HG03139 (cell line): ENCODE results near the gene RGL4.

Source experiments
- ATAC-seq: cut with Tn5 transposase; IDR thresholded peaks from one replicate; pipeline ENCODE4 v1.9.1; 2021; ENCODE audit not compliant: unreplicated experiment

Gene RGL4

DNA sequence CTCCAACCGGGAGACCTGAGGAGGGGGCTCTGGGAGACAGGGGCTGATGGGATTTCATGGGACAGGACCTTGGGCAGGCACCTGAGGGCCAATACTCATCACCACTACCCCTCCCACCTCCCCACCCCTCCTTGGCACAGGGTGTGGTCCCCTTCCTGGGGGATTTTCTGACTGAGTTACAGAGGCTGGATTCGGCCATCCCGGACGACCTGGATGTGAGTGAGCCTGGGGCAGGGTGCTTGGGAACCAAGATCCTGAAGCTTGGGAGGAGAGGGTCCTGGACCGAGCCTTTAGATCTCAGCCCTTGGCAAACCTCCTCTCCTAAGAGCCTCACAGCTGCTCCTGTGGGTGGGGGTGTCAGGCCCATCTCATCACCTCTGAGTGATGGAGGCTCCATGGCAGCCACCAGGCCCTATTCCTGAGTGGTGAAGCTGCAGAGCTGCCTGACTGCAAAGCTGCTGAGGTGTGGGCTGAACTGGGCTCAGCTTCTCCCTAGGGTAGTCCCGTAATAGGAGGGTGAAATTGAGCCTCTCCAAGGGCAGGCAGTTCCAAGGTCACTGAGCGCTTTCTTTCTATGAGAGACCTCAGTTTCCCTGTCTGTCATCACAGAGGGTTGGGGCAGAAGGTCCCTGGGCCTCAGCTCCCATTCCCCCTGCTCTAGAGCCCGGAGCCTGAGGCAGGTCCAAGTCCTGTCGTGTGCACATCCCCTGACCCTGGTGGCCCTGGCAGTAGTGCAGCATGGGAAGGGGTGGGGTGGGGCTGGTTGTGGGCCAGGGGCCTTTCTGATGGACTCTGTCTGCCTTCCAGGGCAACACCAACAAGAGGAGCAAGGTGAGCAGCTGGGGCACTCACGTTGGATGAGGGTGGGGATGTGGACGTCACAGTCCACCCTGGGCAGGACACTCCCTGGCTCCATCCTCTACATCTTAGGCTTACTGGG is 6.5 kb downstream of the RGL4 start:
- ATAC-seq = no peak

DNA sequence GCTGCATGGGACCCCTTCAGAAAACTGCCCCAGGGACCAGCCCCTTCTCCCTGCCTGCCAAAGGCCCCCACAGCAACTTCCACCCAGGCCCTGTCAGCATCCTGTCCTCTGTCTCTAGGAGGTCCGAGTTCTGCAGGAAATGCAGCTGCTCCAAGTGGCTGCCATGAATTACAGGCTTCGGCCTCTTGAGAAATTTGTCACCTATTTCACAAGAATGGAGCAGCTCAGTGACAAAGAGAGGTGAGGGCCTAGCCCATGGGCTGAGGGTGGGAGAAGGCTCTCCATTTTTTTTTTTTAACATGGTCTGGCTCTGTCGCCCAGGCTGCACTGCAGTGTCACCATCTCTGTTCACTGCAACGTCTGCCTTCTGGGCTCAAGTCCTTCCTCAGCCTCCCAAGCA is 7.3 kb downstream of the RGL4 start:
- no peak for ATAC-seq

GRCh38 chr22:23698673-23699235 is 7.9 kb downstream of the RGL4 start:
- ATAC-seq = no peak

- ATAC-seq = no peak
These were observed 9.9 kb downstream of the RGL4 start for GRCh38 chr22:23700706-23701105.

- ATAC-seq = no peak
These were observed 13.2 kb downstream of the RGL4 start for GRCh38 chr22:23704062-23704461.

- ATAC-seq = no peak
These were observed 14.0 kb downstream of the RGL4 start for GRCh38 chr22:23704829-23705228.

DNA sequence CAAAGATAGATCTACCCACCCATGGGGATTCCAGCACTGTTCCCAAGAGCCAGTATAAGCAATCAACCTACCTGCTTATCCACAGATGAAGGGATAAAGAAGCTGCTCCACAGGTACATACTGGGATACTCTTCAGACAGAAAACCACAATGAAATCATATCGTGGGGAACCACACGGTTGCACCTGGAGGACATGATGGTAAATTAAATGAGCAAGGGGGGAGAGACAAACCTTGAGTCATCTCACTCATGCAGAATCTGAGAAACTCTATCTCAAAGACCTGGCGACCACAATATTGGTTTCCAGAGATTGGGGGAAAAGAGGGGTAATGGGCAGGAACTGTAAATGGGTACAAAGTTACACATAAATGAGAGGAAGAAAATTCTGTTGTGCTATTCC is 14.5 kb downstream of the RGL4 start:
- no peak for ATAC-seq

- ATAC-seq = no peak
These were observed 17.5 kb downstream of the RGL4 start for GRCh38 chr22:23708270-23708669.

DNA sequence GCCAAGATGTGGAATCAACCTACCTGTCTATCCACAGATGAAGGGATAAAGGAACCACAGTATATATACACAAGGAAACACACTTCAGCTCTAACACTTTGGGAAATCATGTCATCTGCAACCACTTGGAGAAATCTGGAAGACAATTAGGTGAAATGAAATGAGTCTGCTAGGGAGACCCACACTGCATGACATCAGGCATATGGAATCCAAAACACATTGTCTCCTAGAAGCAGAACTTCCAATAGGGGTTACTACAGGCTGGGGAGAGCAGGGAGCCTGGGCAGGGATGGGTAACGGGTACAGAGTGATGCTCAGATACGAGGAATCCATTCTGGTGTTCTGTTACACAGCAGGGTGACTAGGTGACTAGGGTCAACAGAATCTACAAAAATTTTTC is 18.3 kb downstream of the RGL4 start:
- ATAC-seq = no peak

DNA sequence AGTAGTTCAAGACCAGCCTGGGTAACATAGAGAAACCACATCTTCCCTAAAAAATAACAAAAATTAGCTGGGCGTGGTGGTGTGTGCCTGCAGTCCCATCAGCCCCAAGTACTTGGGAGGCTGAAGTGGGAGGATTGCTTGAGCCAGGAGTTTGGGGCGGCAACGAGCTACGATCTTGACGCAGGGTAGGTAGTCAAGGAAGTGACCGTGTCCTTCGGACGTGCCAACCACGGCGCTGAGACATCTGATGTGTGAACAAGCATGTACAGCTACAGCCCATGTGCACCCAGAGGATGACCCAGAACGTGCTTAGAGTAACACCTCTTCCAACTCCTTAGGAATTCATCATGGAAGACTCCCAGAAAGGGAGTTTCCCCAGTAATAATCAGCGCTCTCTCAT is 21.4 kb downstream of the RGL4 start:
- no peak for ATAC-seq

DNA sequence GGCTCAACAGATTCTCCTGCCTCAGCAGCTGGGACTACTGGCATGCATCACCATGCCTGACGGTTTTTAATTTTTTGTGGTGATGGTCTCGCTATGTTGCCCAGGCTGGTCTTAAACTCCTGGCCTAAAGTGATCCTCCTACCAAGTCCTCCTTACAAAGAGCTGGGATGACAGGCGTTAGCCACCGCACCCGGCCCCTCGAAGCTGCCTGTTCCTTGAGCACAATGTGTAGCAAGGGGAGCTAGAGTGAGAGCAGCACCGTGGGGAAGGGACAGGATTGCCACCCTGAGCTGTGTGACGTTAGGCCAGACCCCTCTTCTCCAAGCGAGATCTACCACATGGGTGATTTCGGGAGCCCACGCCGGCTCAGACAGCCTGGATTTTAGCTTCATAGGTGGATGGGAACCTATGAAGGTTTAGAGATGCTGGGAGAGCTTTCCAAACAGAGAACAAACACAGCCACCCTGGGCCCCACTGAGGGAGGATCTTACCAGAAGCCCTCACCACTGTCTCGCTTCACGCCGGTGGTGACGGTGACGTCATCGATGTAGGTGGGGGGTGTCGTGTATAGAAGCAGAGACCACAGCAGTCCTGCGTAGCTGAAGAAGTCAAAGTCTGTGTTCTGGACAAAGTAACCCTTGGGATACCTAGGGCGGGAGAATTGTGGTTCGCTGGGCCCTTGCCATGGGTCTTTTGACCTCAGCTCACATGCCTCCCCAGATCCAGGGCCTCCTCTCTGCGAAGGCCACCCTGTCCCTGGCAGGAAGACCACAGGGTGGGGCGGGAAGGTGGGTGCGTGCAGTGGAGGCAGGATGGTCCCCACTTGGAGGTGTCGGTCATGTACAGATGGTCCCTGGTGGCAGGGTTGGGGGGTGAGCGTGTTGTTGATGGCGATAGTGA is 23.1 kb downstream of the RGL4 start:
- ATAC-seq = no peak

- ATAC-seq = no peak
These were observed 24.1 kb downstream of the RGL4 start for GRCh38 chr22:23714596-23715578.

GRCh38 chr22:23715806-23716375 is 25.1 kb downstream of the RGL4 start:
- no peak for ATAC-seq

DNA sequence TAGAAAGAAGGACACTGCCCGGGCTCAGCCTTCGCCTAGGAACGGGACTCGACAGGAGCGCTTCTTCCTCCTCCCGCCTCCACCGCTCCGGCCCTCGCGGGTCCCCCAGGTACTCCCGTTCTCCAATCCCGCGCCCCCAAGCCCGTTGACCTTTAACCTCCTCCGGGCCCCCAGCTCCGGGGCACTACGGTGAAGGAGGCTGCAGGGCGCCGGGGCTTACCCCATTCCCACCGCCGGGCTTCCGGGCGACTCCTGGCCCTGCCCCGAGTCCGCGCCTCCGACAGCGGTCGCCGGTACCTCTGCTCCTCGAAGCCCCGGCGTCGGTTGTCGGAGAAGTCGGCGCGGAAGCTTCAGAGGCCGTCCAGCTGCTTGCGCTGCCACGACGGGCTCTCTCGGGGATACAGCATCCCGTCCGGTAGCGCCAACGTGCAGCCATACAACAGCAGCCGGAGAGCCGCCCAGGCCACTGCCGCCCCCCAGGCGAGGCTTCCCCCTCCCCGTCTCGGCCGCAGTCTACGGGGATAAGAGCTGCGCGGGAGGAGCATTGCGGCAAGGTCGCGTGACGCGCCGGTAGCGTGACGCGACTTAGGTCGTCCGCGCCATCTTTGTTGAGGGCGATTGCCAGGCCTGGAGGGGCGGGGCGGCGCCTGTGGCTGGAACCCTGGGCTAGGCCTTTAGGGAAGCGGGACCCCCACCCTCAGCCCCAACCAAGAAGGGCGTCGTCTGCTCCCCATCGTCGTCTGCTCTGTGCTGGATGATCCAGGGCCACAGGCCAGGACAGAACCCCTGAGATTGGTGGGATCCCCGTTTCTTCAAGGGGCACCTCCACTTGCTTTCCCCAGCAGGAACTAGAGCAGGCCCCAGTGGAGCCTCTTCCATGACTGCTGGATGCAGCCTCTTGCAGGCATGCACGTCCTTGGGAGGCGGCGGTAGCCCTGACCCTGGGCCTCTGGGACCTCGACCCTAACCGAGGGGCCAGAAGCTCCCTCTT is 26.3 kb downstream of the RGL4 start:
- ATAC-seq = no peak

GRCh38 chr22:23718371-23719165 is 27.8 kb downstream of the RGL4 start:
- no peak for ATAC-seq

GRCh38 chr22:23720855-23721254 is 30.0 kb downstream of the RGL4 start:
- ATAC-seq = no peak

DNA sequence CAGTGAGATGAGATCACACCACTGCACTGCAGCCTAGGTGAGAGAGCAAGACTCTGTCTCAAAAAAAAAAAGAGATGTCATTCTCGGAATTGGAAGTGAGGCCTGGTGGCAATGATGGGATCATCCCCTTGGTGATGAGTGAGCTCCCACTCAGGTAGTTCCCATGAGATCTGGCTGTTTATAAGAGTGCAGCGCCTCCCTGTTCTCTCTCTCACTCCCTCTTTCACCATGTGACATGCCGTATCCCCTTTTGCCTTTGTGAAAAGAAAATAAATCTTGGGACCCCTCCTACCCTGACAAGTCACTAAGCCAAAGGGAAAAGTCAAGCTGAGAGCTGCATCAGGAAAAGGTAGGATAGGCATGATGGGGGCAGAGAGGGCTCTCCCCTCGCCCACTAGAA is 31.3 kb downstream of the RGL4 start:
- no peak for ATAC-seq

- no peak for ATAC-seq
These were observed 31.9 kb downstream of the RGL4 start for GRCh38 chr22:23722724-23723123.
